HepG2 (cell line): ENCODE data around the gene TNNI3. TPM values are rescaled to one million over a fixed set of nuclear protein-coding genes. Genes with fewer than 3 reads are reported as not detected.
A peak's percentile ranks its signal among the peaks of the same experiment; 100 is the strongest.

ENCODE experiments used
- ATAD3A ChIP-seq: sonication (generic); formaldehyde crosslinking; IDR thresholded peaks from 2 replicates; pipeline ENCODE4 v1.4.0; 2020; ENCODE audit warnings: missing genetic modification reagents
- BHLHE40 ChIP-seq: IDR thresholded peaks from 2 replicates; pipeline ENCODE4 v1.6.1; 2011; ENCODE audit warnings: low read length, improper control_type of control experiment
- CBX5 ChIP-seq: sonication (generic); formaldehyde crosslinking; IDR thresholded peaks from 2 replicates; pipeline ENCODE4 v1.4.0; 2020; ENCODE audit warnings: missing genetic modification reagents, borderline replicate concordance
- DMAP1 ChIP-seq: IDR thresholded peaks from 2 replicates; pipeline ENCODE4 v1.6.1; 2016
- FOXK2 ChIP-seq: fragments of 450-650 bp; IDR thresholded peaks from 2 replicates; pipeline ENCODE4 v1.6.1; 2016
- HNRNPL ChIP-seq: fragments of 200-400 bp; formaldehyde crosslinking; IDR thresholded peaks from 2 replicates; pipeline ENCODE4 v1.6.1; 2017; ENCODE audit warnings: mild to moderate bottlenecking, low read depth, low read length
- JUNB ChIP-seq: sonication (generic); formaldehyde crosslinking; IDR thresholded peaks from 2 replicates; pipeline ENCODE4 v1.8.0; 2022; ENCODE audit warnings: missing genetic modification reagents, mild to moderate bottlenecking, borderline replicate concordance
- PCBP1 ChIP-seq: fragments of 200-400 bp; formaldehyde crosslinking; IDR thresholded peaks from 2 replicates; pipeline ENCODE4 v1.6.1; 2017; ENCODE audit warnings: mild to moderate bottlenecking, low read depth, low read length, borderline replicate concordance
- RFX1 ChIP-seq: fragments of 450-650 bp; IDR thresholded peaks from 2 replicates; pipeline ENCODE4 v1.6.1; 2017
- SP5 ChIP-seq: IDR thresholded peaks from 2 replicates; pipeline ENCODE4 v1.6.1; 2016; ENCODE audit warnings: low read depth, borderline replicate concordance
- SPEN ChIP-seq: sonication (generic); formaldehyde crosslinking; IDR thresholded peaks from 2 replicates; pipeline ENCODE4 v1.5.1; 2020; ENCODE audit warnings: low read depth, mild to moderate bottlenecking, missing genetic modification reagents
- STAT5B ChIP-seq: sonication (generic); formaldehyde crosslinking; IDR thresholded peaks from 2 replicates; pipeline ENCODE4 v1.4.0; 2020; ENCODE audit warnings: missing genetic modification reagents
- TBX3 ChIP-seq: fragments of 450-650 bp; IDR thresholded peaks from 2 replicates; pipeline ENCODE4 v1.6.1; 2017; ENCODE audit warnings: antibody characterized with exemption, mild to moderate bottlenecking, inconsistent platforms, borderline replicate concordance
- XRCC5 ChIP-seq: fragments of 200-400 bp; formaldehyde crosslinking; optimal IDR thresholded peaks from 2 replicates; pipeline ENCODE3; 2017; ENCODE audit warnings: mild to moderate bottlenecking, low read length
- YEATS4 ChIP-seq: sonication (generic); formaldehyde crosslinking; IDR thresholded peaks from 2 replicates; pipeline ENCODE4 v1.4.0; 2020; ENCODE audit warnings: missing genetic modification reagents, borderline replicate concordance
- YY1 ChIP-seq: IDR thresholded peaks from 2 replicates; pipeline ENCODE4 v1.6.1; 2011; ENCODE audit warnings: low read length, low read depth, moderate library complexity, mild to moderate bottlenecking; ENCODE audit not compliant: insufficient read depth, insufficient replicate concordance
- ZFY ChIP-seq: sonication (generic); formaldehyde crosslinking; IDR thresholded peaks from 2 replicates; pipeline ENCODE4 v1.4.0; 2020; ENCODE audit warnings: missing genetic modification reagents
- ZMYM4 ChIP-seq: sonication (generic); formaldehyde crosslinking; IDR thresholded peaks from 2 replicates; pipeline ENCODE4 v1.8.1; 2023; ENCODE audit warnings: mild to moderate bottlenecking, missing genetic modification reagents
- ZNF205 ChIP-seq: IDR thresholded peaks from 2 replicates; pipeline ENCODE4 v1.6.1; 2018; ENCODE audit warnings: missing biosample characterization, missing genetic modification reagents
- ZNF207 ChIP-seq: fragments of 450-650 bp; IDR thresholded peaks from 2 replicates; pipeline ENCODE4 v1.6.1; 2016; ENCODE audit warnings: antibody characterized with exemption, borderline replicate concordance
- ZNF441 ChIP-seq: sonication (generic); formaldehyde crosslinking; IDR thresholded peaks from 2 replicates; pipeline ENCODE4 v1.7.0; 2021; ENCODE audit warnings: missing genetic modification reagents, borderline replicate concordance
- polyA plus RNA-seq, 8 experiments: library from polyadenylated mRNA; depleted of rRNA in 3 of 8; stranded (reverse) in 7 of 8; unstranded in 1 of 8; fragments of >200 nt; fragmentation: Illumina TruSeq in 4 of 8; extraction: Trizol in 4 of 8; gene quantifications; 2 replicates each; pipeline versions ENCODE4 v1.2.1 to v1.2.3, GENCODE V29; 2011 to 2016; ENCODE audit warnings: low read depth in 4 of 8, missing spikeins in 1 of 8, mixed read lengths in 1 of 8; ENCODE audit not compliant: insufficient read depth in 1 of 8
- total RNA-seq, 5 experiments: library from RNA; depleted of rRNA; stranded (reverse); fragments of >200 nt; fragmentation: Illumina TruSeq; extraction: Trizol; gene quantifications; 2 replicates each; pipeline ENCODE4 v1.2.3, GENCODE V29; 2016; ENCODE audit warnings: low read depth in 1 of 5
- TF ChIP-seq, protein P1 (sequence below): sonication (generic); formaldehyde crosslinking; IDR thresholded peaks from 2 replicates; pipeline ENCODE4 v1.4.0; 2020; ENCODE audit warnings: missing genetic modification reagents
- TF ChIP-seq, protein P2 (sequence below): sonication (generic); formaldehyde crosslinking; IDR thresholded peaks from 2 replicates; pipeline ENCODE4 v1.4.0; 2020; ENCODE audit warnings: mild to moderate bottlenecking, missing genetic modification reagents, borderline replicate concordance
- TF ChIP-seq, protein P3 (sequence below): sonication (generic); formaldehyde crosslinking; IDR thresholded peaks from 2 replicates; pipeline ENCODE4 v1.5.1; 2020; ENCODE audit warnings: missing genetic modification reagents, mild to moderate bottlenecking, borderline replicate concordance

The TNNI3 gene
- total and polyA plus RNA-seq, 2 of the 13 experiments (the other 11 are each of a cell fraction or from before 2014, with no cell fraction given) = 3.5 to 3.7 TPM

DNA sequence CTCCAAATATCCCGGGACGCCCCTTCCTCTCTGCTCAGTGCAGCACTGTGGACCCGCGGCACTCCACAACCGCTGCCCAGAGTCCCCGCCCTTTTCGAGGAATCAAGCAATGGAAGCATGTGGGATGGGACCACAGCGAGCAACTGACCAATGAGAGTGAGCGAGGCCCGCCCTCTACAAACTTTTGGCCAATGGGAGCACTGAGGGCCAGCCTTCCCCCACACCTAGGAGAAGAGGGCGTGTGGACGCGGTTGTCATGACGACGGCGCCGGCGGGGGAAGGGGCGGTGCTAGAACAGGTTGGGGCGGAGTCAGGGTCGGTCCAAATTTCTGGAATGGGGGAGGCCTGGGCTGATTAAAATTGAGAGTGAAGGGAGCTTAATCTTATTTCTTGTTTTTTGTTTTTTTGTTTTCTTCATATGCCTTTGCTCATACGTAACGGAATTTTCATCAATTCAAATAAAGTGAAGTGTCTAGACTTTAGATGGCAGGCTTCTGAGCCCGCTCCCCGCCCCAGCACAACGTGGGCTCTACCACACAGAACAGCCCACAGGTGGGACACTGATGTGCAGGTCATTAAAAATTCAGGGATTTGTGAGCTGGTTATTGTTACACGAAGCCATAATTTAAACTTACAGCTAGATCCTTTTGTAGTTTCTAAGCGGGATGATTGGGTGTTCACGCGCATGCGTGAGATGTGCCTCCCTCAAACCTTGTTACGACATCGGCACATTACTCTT lies 9.2 kb upstream of the TNNI3 start, which contains the start of gene DNAAF3 (continued):
- TF ChIP-seq, protein P1, sequence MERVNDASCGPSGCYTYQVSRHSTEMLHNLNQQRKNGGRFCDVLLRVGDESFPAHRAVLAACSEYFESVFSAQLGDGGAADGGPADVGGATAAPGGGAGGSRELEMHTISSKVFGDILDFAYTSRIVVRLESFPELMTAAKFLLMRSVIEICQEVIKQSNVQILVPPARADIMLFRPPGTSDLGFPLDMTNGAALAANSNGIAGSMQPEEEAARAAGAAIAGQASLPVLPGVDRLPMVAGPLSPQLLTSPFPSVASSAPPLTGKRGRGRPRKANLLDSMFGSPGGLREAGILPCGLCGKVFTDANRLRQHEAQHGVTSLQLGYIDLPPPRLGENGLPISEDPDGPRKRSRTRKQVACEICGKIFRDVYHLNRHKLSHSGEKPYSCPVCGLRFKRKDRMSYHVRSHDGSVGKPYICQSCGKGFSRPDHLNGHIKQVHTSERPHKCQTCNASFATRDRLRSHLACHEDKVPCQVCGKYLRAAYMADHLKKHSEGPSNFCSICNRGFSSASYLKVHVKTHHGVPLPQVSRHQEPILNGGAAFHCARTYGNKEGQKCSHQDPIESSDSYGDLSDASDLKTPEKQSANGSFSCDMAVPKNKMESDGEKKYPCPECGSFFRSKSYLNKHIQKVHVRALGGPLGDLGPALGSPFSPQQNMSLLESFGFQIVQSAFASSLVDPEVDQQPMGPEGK = peak; percentile 18; the same call in 1 of the 2 replicates
- TF ChIP-seq ATAD3A (CRISPR knock-in tag) (no peak), PCBP1 (0 out of 2 replicates have a peak, but pooled peaks have one; percentile 66), ZNF441 (CRISPR knock-in tag) (no peak), HNRNPL (no peak), TBX3 (peak; percentile 71; the same call in 1 of the 2 replicates), DMAP1 (CRISPR knock-in tag) (no peak), SPEN (CRISPR knock-in tag) (no peak), ZMYM4 (CRISPR knock-in tag) (no peak), BHLHE40 (peak; percentile 91), RFX1 (peak; percentile 99), SP5 (CRISPR knock-in tag) (peak; percentile 73; the same call in 1 of the 2 replicates), FOXK2 (peak; percentile 99), ZNF207 (no peak), YY1 (no peak), YEATS4 (peak; percentile 15; the same call in 1 of the 2 replicates), CBX5 (CRISPR knock-in tag) (peak; percentile 40; the same call in 1 of the 2 replicates), JUNB (CRISPR knock-in tag) (no peak), ZFY (CRISPR knock-in tag) (no peak; the same call in 1 of the 2 replicates), STAT5B (CRISPR knock-in tag) (no peak), ZNF205 (CRISPR knock-in tag) (no peak), XRCC5 (peak; percentile 13)
- TF ChIP-seq, protein P2, sequence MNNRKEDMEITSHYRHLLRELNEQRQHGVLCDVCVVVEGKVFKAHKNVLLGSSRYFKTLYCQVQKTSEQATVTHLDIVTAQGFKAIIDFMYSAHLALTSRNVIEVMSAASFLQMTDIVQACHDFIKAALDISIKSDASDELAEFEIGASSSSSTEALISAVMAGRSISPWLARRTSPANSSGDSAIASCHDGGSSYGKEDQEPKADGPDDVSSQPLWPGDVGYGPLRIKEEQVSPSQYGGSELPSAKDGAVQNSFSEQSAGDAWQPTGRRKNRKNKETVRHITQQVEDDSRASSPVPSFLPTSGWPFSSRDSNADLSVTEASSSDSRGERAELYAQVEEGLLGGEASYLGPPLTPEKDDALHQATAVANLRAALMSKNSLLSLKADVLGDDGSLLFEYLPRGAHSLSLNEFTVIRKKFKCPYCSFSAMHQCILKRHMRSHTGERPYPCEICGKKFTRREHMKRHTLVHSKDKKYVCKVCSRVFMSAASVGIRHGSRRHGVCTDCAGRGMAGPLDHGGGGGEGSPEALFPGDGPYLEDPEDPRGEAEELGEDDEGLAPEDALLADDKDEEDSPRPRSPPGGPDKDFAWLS (CRISPR knock-in tag) = no peak
- TF ChIP-seq, protein P3, sequence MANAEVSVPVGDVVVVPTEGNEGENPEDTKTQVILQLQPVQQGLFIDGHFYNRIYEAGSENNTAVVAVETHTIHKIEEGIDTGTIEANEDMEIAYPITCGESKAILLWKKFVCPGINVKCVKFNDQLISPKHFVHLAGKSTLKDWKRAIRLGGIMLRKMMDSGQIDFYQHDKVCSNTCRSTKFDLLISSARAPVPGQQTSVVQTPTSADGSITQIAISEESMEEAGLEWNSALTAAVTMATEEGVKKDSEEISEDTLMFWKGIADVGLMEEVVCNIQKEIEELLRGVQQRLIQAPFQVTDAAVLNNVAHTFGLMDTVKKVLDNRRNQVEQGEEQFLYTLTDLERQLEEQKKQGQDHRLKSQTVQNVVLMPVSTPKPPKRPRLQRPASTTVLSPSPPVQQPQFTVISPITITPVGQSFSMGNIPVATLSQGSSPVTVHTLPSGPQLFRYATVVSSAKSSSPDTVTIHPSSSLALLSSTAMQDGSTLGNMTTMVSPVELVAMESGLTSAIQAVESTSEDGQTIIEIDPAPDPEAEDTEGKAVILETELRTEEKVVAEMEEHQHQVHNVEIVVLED (CRISPR knock-in tag) = peak; percentile 55
